Left renal pelvis (tissue), 4 donors: Measurements from ENCODE around the gene FOXF1. TPM values are rescaled to one million over a fixed set of nuclear protein-coding genes. Genes with fewer than 3 reads are reported as not detected.

Experiments
- DNase-seq, 4 donors: peaks; one replicate each; pipeline ENCODE4 v3.0.0-alpha.2; 2013; ENCODE audit warnings: low read depth in 4 of 4, low spot score in 3 of 4
- polyA plus RNA-seq, 4 donors: library from polyadenylated mRNA; unstranded; fragments of 120-200 nt; gene quantifications; one replicate each; pipeline ENCODE4 v1.2.1, GENCODE V29; 2013; ENCODE audit not compliant: insufficient read length in 4 of 4

FOXF1 gene
- polyA plus RNA-seq = under 1 TPM; 0.05 to 0.50 (median 0.23) TPM

DNA sequence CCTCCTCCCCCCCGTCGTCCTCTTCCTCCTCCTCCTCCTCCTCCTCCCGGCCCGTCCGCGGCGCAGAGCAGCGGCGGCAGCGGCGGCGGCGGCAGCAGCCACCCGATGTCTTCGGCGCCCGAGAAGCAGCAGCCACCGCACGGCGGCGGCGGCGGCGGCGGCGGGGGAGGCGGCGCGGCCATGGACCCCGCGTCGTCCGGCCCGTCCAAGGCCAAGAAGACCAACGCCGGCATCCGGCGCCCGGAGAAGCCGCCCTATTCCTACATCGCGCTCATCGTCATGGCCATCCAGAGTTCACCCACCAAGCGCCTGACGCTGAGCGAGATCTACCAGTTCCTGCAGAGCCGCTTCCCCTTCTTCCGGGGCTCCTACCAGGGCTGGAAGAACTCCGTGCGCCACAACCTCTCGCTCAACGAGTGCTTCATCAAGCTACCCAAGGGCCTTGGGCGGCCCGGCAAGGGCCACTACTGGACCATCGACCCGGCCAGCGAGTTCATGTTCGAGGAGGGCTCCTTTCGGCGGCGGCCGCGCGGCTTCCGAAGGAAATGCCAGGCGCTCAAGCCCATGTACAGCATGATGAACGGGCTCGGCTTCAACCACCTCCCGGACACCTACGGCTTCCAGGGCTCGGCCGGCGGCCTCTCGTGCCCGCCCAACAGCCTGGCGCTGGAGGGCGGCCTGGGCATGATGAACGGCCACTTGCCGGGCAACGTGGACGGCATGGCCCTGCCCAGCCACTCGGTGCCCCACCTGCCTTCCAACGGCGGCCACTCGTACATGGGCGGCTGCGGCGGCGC lies at the start of gene FOXF1:
Gene FOXF1 (plus strand): TSS at position 63 of the 797 bp plus-strand sequence. CDS start 43 bp downstream, at position 106.
- DNase-seq = no peak

DNA sequence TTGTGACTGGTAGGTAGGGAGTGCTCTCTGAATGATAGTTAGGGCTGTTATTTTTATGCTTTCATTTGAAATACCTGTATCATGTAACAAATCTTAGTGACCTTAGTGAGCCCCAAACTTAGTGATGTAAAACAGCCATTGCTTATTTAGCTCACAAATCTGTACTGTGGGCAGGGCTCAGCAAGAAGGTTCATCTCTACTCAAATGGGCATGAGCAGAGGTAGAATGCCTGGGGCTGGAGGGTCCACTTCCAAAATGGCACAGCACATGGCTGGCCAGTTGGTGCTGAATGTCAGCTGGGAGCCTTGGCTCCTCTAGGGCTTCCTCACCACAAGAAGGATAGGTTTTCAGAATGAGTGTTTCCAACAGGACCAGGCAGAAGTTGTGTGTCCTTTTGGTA lies 49.3 kb upstream of the FOXF1 start:
- DNase-seq = no peak

DNA sequence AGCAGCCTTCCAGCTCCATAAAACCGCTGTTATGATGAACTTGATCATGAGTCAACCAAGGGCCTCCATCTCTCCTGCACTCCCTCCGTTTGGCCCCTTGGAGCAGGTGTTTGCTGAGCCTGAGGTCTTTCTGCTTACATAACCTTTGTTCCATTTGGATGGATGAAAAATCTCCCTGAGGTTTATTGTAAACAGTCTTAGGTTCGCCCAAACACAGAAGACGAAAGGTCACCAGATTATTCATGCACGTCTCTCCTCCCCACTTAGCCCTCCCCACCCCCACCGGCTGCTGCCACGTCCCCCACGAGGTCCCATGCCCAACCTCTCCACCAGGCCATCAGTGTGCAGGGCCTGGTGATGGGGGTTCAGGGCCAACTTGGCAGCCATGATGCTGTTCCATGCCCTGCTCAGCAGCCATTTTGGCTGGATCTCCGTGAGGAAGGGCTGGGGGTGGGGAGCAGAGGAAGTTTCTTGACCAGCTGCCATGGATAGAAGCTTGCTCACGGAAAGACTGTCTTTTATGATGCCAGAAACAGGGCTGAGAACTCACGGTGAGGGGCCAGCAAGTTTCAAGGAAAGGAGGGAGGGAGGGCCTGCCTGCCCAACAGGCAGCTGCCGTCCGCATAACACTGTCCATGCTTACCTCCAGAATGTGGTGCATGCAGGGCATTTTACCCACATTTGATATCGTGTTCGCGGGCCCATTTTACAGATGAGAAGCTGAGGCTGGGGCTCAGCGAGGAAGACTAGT lies 47.8 kb upstream of the FOXF1 start:
- DNase-seq = no peak

DNA sequence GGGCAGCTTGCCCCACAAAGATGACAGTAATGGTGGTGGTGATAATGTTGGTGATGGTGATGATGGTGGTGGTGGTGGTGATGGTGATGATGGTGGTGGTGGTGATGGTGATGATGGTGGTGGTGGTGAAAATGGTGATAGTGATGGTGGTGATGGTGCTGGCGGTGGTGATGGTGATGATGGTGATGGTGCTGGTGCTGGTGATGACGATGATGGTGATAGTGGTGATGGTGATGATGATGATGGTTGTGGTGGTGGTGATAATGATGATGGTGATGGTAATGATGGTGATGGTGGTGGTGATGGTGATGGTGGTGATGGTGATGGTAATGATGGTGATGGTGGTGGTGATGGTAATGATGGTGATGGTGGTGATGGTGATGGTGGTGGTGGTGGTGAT lies 46.3 kb upstream of the FOXF1 start:
- DNase-seq = no peak

DNA sequence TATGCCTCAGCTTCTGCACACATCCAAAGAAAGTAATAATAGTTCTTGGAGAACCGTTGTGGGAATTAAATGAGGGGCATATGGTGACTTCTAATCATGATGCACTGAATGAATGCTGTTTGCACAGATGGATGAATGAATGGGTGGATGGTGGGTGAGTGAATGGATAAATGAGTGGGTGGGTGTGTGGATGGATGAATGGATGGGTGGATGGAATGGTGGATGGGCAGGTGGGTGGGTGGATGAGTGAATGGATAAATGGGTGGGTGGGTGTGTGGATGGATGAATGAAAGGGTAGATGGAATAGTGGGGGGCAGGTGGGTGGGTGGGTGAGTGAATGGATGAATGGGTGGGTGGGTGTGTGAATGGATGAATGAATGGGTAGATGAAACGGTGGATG lies 44.9 kb upstream of the FOXF1 start:
- no peak for DNase-seq

DNA sequence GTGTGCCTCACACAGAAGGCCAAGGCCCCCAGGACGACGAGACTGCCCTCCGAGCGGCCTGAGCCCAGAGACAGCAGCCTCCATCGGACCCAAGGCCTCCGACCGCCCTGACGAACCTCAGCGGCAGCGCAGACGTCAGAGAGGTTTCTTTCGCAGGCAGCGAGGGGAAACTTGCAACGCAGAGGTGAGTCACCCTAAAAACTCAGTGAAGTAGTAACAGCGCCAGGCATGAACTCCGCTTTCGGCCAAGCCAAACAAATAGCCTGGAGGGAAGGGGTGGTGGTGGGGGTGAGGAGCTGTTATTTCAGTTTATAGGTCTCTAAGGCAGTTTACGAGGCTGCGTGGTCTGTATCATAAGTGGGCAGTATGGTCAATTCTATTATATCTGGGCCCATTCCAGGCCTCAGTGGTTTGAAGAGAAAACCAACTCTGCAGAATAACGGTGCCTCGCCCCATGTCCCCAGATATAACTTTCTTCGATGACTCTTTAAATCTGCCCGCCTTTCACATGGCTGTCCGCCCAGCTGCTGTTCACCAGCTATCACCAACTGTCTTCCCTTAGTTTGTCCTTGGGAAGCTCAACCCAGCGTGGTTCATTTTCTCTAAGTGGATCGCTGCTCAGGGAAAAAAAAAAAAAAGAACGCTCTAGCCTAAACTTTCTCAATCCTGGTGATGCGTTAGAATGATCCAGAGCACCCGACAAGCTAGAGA lies 43.5 kb upstream of the FOXF1 start:
- DNase-seq = no peak

DNA sequence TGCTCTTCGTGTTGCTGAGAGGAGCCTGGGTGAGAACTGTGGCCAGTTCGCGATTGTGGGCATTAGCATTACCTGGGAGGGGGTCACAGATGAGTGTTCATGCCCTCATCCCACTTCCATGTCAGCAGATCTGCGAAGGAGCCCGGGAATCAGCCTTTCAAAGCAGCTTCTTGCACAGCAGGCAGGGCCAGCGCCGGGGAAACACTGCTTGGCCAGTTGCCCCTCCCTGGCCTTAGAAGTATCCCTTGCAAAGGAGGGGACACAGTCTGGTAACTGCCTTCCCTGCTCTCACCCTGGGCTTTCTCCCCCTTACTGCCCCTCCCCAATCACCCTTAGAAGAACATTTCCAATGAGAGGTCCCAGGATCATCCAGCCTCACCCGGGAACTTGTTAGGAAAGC lies 42.8 kb upstream of the FOXF1 start:
- DNase-seq = no peak

DNA sequence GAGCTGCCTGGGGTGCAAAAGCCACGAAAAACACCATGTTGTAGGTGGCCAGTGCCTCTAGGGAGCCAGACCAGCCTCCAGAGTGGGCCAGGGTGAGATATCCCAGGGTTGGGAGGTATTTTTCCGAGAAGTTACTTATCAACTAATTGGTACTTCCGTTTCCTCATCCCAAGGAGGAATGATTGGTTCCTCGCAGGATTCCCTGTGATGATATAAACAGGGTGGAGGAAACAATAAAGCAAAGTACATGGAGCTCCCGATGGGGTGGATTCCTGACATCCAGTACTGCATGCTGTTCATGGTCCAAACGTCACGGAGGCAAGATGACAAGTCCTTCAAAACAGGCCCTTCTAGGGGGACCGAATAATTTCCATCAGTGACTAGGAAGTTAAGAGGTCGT lies 39.4 kb upstream of the FOXF1 start:
- DNase-seq = no peak

DNA sequence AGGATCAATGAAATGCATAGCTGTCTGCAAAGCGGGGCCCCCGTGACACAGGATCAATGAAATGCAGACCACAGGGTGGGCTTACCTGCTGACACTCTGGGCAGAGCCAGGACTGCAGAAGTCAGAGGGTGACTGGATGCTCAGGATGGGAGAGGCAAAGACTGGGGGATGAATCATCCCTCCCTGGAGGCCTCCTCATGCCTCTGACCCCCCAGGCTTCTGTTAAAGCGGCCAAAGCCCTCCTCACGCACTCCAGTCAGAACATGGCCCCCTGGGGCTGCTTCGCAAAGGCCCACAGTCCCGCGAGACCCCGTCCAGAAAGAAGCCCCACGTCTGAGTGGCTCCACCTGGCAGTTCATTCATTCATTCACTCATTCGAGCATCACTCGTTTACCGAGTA lies 38.4 kb upstream of the FOXF1 start:
- DNase-seq = no peak

DNA sequence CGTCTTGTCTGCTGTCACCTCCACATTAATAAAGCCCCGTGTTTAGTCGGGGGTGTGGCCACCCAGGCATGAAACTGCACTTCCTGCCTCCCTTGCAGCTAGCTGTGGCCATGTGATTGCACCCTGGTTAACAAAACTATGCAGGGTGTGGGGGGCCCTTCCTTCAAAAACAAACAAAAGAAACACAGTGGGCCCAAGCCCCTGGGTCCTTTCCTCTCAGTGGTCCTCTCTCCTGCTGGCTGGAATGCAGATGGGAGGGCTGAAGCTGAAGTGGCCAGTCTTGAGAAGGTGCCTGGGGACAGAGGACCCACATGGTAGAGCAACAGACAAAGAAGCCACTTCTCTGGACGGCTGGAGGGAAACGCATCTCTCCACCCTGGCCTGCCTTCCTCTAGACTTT lies 38.0 kb upstream of the FOXF1 start:
- DNase-seq = no peak

DNA sequence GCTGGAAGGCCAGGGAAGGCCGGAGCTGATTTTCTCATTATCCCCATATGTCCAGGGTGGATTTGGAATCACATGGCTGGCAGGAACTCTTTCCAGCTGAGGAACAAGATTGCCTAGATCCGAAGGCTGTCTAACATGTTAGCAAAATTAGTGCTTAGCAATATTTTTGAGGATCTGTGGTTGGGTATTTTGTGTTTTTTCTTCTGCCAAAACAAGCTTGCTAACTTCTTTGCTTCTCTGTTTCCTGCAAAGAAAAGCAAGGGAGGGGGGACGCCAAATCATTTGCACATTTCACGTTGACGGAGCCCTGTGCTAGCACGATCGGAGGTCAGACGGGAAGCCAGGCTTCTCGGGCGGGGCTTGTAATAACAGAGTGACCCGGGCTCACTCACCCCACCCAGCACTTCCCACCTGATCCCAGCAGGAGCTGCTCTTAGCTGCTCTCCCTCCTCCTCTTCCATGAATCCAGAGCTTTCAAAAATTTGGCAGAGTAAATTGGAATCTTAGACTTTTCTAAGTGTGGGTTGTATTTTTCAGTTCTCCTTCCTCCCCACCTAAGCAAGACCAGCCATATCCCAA lies 33.3 kb upstream of the FOXF1 start:
- no peak for DNase-seq

DNA sequence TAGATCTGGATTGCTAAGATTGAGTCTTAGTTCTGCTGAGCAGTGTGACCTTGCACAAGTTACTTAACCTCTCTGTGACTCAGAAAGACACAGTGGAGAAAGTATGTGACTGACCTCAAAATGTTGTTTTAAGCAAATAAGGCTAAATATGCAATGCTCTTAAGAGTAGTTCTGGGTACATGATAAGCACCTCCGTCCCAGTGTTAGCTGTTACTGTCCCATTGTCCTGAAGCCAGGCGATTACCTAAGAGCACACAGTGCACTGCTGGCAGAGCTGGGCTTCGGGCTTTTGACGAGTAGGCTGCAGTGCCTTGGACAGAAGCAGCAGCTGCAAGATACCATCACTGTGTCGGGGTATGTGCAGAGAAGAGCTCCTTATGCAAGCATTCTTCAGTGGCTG lies 32.7 kb upstream of the FOXF1 start:
- no peak for DNase-seq

DNA sequence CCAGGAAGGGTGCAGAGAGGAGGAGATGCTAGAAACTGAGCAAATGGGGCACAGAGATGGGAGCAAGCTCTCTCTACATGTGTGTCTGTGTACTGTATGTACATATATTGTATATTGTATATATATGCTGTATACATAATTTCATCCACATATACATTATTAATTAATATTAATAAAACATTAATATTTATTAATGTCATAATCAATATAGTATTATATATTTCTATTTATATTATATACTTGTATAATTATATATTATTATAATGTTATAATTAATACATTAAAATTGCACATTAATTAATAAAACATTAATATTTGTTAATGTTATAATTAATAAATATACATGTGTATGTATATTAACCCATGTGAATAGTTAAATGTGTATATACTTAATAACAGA lies 31.5 kb upstream of the FOXF1 start:
- DNase-seq = no peak

DNA sequence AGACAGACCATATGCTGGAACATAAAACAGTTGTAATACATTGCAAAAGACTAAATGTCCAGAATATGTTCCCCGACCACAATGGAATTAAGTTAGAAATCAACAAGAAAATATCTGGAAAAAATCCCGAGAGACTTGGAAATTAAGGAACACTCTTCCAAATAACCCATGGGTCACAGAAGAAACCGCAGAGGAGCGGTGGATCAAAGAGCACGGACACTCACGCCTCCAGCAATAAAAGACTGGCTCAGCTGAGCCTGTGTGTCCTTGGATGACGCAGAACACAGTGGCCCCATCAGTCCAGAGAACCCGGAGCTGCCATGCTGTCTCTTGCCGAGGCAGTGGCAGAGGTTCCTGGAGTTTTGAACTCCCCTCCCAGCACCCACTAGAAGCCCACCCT lies 30.9 kb upstream of the FOXF1 start:
- no peak for DNase-seq

DNA sequence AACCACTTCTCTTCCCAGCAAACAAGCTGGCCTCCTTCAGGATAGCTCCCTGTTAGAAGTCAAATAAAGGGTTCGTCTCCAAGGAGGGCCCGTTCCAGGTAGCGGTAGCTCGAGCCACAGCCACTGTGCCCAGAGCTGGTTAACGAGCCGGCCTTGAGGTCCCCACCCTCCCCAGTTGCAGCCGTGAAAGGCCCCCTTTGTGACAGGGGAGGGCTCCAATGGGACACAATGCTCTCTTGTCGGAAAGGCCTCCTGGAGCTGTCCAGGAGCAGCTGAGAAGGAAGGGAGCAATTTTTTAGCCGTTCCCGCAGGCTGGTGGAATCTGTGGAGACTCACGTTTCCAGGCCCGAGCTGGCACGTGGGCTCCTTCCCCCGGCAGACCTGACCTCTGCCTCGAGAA lies 29.9 kb upstream of the FOXF1 start:
- DNase-seq = no peak

DNA sequence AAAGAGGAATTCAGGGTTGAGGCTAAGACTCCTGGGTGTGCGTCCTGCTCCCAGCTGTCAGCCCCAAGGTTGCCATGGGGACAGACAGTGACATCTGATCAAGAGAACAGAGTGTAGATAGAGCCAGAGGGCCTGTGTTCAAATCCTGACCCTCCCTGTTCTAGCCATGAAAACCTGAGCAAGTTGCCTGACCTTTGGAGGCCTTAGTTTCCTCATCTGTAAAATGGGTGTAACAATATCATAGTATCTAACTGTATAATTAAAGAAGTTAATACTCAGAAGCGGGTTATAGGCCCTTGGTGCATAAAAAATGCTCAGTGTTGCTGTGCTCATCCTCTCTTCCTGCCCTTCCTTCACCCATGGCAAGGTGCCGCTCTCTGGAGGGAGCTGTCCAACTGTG lies 28.7 kb upstream of the FOXF1 start:
- DNase-seq = no peak

DNA sequence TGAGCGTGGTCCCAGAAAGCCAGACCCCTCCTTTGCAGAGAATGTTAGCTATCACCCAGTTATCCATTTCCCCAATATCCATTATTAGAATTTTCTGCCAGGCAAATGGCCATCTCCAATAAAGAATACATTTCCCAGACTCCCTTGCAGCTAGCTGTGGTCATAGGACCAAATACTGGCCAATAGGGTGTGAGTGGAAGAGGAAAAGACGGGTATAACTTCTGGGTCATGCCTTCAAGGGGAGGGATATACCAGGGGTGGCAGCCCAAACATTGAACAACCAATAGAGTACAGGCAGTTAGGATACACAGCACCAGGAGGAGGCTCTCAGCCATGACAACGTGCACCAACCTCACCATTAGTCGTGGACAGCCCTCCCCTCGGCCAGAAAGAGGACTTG lies 26.1 kb upstream of the FOXF1 start:
- no peak for DNase-seq

DNA sequence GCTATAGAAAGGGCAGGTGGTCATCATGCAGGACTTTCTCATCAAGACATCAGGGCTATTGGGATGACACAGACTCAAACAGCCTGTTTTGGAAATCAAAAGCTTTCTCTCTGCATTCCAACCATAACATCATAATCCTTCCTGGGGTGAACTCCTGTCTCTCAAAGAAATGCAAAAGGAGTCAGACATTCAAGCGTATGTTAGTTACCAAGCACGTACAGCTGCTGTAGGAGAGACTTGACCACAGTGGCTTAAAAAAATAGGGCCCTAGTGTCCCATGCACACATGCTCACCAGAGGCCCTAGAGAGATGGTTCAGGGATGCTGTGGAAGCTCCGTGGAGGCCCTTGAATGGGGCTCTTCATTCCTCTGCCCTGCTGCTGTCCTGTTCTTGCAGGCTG lies 24.6 kb upstream of the FOXF1 start:
- no peak for DNase-seq

DNA sequence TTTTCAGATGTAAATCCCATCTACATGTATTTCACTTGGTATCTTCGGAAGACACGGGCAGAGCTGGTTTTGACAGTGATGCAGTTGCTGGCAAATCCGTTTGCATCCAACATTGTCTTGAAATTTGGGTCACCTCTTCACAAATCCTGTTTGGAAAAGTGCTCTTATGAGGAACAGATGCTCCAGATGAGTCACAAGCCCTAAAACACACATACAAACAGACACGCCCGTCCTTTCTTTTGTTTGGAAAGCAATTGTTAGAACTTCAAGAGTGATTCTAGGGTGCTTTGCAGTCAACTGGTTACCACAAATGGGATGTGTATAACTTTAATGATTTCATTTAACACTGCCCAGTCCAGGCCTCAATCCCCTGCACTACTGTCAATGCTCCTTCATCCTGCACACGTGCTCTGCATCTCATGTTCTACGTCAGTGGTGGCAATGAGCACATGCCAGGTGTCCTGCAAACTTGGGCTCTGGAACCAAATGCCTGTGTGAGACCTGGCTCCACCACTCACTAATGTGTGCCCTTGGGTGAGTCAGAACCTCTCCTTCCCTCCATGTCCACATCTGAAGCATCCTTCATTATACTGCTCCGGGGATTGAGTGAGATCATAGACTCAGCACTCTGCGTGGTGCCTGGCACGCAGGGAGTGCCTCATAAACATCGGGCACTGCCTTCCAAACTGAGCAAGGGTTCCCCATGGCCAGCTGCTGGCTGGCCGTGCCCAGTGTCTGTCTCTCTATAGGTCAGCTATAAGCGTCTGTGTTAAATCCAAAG lies 19.3 kb upstream of the FOXF1 start:
- no peak for DNase-seq

DNA sequence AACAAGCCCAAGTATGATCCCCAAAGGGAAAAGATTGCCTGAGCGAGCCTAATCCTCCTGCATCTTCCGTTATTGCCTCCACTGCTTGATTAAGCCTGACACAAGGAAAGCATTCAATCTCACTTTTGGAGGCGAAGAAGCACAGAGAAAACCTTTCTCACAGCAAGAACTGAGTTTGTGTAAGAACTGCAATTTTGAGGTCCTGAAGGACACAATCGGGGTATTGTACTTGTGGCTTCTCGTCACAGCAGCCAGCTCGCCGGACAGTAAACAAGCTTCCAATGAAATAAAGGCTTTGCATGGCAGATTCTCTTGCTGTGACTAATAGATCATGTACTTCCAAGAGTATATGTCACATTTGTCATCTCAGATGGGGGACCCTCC lies 18.7 kb upstream of the FOXF1 start:
- DNase-seq = no peak
